ENCODE results near the gene ST7. TPM values are rescaled to one million over a fixed set of nuclear protein-coding genes. Genes with fewer than 3 reads are reported as not detected.

Gene ST7
- total RNA-seq, 2 donors from 2014 or later, result 24.6 to 34.3 TPM

GRCh38 chr7:117069379-117069778 lies 116.1 kb downstream of the ST7 start:
- intact Hi-C loops (cut with DNase I), result no loop called here
- Histone ChIP-seq H3K4me3 (no peak overlapping the region), H3K36me3 (replicated peaks in 1 of 2; ENCODE audit: insufficient read depth in 1 of 2, low read depth in 2 of 2) (no peaks in the 10 kb centered on the region), H3K27ac (peak overlapping the region in 1 of 4 donors; percentile 8), H3K9me3 (no peaks in the 10 kb centered on the region), H3K4me1 (peaks cover 45% of the 10 kb centered on the region), H3K27me3 (no peaks in the 10 kb centered on the region)
- WGBS, 2 donors, result 50 to 51% methylated on average over 1 of the region's 1 CpG
- TF ChIP-seq CTCF (IDR thresholded peaks at IDR 0.05) (no peak), POLR2A (IDR thresholded peaks at IDR 0.05) (no peak)
- ATAC-seq (no peak), DNase-seq (no peak)

- Histone ChIP-seq H3K36me3 (replicated peaks in 1 of 2; ENCODE audit: insufficient read depth in 1 of 2, low read depth in 2 of 2) (no peaks in the 10 kb centered on the region), H3K27me3 (no peaks in the 10 kb centered on the region), H3K9me3 (no peaks in the 10 kb centered on the region), H3K4me3 (no peak overlapping the region), H3K4me1 (peaks cover 50% of the 10 kb centered on the region), H3K27ac (no peak overlapping the region)
- TF ChIP-seq CTCF (IDR thresholded peaks at IDR 0.05), result no peak
- no peak for TF ChIP-seq POLR2A (IDR thresholded peaks at IDR 0.05)
- 62 to 68% methylated on average over 3 of the region's 3 CpGs for WGBS, 2 donors
- intact Hi-C loops (cut with DNase I), result no loop called here
- ATAC-seq, result no peak
- DNase-seq, result no peak
Observed at GRCh38 chr7:117071551-117071950, 118.2 kb downstream of the ST7 start.

- DNase-seq, result peak; percentile 85 to 93 (median 91)
- peaks cover 61% of the 10 kb centered on the region for H3K4me1 ChIP-seq
- intact Hi-C loops (cut with DNase I), result no loop called here
- no peaks in the 10 kb centered on the region for H3K27me3 ChIP-seq
- H3K27ac ChIP-seq, result peak overlapping the region; percentile 39 to 86 (median 78)
- WGBS, 2 donors, result 3 to 11% methylated on average over 7 of the region's 7 CpGs
- no peaks in the 10 kb centered on the region for H3K36me3 ChIP-seq (replicated peaks in 1 of 2; ENCODE audit: insufficient read depth in 1 of 2, low read depth in 2 of 2)
- H3K4me3 ChIP-seq, result no peak overlapping the region
- no peaks in the 10 kb centered on the region for H3K9me3 ChIP-seq
- TF ChIP-seq POLR2A (IDR thresholded peaks at IDR 0.05) (peak in 1 of 3 donors; percentile 20), CTCF (IDR thresholded peaks at IDR 0.05) (no peak)
- peak; percentile 95 for ATAC-seq
Observed at GRCh38 chr7:117072620-117073118, 119.4 kb downstream of the ST7 start.

GRCh38 chr7:117074378-117074777 lies 121.1 kb downstream of the ST7 start:
- Histone ChIP-seq H3K4me1 (peaks cover 60% of the 10 kb centered on the region), H3K9me3 (no peaks in the 10 kb centered on the region), H3K27ac (no peak overlapping the region), H3K4me3 (no peak overlapping the region), H3K36me3 (replicated peaks in 1 of 2; ENCODE audit: insufficient read depth in 1 of 2, low read depth in 2 of 2) (no peaks in the 10 kb centered on the region), H3K27me3 (no peaks in the 10 kb centered on the region)
- DNase-seq, result no peak
- ATAC-seq, result no peak
- TF ChIP-seq CTCF (IDR thresholded peaks at IDR 0.05), result no peak
- TF ChIP-seq POLR2A (IDR thresholded peaks at IDR 0.05), result no peak
- intact Hi-C loops (cut with DNase I), result no loop called here
- 84 to 90% methylated on average over 4 of the region's 4 CpGs for WGBS, 2 donors

GRCh38 chr7:117075934-117076333 lies 122.6 kb downstream of the ST7 start:
- intact Hi-C loops (cut with DNase I), result no loop called here
- WGBS, 2 donors, result 96 to 100% methylated on average over 2 of the region's 2 CpGs
- H3K27ac ChIP-seq, result no peak overlapping the region
- H3K36me3 ChIP-seq (replicated peaks in 1 of 2; ENCODE audit: insufficient read depth in 1 of 2, low read depth in 2 of 2), result no peaks in the 10 kb centered on the region
- H3K4me3 ChIP-seq, result no peak overlapping the region
- no peaks in the 10 kb centered on the region for H3K27me3 ChIP-seq
- H3K9me3 ChIP-seq, result no peaks in the 10 kb centered on the region
- peaks cover 52% of the 10 kb centered on the region for H3K4me1 ChIP-seq
- TF ChIP-seq POLR2A (IDR thresholded peaks at IDR 0.05) (no peak), CTCF (IDR thresholded peaks at IDR 0.05) (no peak)
- no peak for DNase-seq
- ATAC-seq, result no peak
